NCI-H69 (cell line): ENCODE data around the gene DAD1.
"Not testable (repeated sequence)": the region's sequence is repeated elsewhere in the genome, so short reads cannot be mapped to it uniquely, and the experiment has no call there.

ENCODE experiments used
- DNase-seq: peaks from one replicate; lab custom pipeline; 2025; lab: John Stamatoyannopoulos, UW

The DAD1 gene

DNA sequence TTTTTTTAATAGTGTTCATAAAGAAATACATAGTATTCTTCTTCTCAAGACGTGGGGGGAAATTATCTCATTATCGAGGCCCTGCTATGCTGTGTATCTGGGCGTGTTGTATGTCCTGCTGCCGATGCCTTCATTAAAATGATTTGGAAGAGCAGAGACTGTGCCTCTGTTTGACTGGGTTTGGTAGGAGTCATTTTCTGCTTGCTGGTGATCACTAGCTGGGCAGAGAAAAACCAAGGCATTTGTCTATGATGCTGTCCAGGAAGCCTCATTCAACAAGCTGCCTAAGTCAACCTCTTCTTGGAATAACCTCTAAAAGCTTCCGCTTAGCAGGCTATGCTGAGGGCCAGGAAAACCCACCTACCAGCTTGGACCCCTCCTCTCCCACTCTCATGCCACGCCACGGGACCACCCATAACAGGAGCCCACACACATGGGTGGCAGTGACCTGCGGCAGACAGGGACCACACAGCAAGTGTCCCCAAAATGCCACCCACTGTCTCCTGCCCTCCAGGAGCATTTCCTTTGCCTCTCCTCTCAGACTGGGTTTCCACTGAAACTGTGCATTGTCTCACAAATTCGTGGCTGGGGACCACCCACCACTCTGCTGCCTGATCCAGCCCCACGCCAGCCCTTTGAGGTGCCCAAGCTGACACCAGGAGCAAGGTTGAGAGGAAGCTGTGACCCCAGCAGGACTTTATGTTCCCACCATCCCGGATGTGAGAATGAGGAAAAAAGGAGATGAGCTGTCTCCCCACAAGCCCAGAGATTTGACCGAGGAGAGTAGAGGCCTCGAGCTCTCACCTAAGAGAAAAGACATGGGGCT lies 36.8 kb downstream of the DAD1 start:
- no peak for DNase-seq

DNA sequence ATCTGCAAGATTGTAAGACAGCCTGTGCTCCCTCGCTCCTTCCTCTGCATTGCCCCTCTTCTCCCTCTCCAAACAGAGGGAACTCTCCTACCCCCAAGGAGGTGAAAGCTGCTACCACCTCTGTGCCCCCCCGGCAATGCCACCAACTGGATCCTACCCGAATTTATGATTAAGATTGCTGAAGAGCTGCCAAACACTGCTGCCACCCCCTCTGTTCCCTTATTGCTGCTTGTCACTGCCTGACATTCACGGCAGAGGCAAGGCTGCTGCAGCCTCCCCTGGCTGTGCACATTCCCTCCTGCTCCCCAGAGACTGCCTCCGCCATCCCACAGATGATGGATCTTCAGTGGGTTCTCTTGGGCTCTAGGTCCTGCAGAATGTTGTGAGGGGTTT lies 37.4 kb downstream of the DAD1 start:
- no peak for DNase-seq

DNA sequence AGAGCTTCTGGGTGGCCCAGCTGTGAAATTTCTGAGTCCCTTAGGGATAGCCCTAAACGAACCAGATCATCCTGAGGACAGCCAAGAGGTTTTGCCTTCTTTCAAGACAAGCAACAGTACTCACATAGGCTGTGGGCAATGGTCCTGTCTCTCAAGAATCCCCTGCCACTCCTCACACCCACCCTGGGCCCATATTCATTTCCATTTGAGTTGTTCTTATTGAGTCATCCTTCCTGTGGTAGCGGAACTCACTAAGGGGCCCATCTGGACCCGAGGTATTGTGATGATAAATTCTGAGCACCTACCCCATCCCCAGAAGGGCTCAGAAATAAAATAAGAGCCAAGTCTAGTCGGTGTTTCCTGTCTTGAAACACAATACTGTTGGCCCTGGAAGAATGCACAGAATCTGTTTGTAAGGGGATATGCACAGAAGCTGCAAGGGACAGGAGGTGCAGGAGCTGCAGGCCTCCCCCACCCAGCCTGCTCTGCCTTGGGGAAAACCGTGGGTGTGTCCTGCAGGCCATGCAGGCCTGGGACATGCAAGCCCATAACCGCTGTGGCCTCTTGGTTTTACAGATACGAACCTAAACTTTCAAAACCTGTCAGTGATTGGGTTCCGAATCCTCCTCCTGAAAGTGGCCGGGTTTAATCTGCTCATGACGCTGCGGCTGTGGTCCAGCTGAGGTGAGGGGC lies 38.9 kb downstream of the DAD1 start:
- no peak for DNase-seq

DNA sequence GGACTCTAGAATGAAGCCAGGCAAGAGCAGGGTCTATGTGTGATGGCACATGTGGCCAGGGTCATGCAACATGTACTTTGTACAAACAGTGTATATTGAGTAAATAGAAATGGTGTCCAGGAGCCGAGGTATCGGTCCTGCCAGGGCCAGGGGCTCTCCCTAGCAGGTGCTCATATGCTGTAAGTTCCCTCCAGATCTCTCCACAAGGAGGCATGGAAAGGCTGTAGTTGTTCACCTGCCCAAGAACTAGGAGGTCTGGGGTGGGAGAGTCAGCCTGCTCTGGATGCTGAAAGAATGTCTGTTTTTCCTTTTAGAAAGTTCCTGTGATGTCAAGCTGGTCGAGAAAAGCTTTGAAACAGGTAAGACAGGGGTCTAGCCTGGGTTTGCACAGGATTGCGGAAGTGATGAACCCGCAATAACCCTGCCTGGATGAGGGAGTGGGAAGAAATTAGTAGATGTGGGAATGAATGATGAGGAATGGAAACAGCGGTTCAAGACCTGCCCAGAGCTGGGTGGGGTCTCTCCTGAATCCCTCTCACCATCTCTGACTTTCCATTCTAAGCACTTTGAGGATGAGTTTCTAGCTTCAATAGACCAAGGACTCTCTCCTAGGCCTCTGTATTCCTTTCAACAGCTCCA lies 39.6 kb downstream of the DAD1 start:
- DNase-seq = no peak

DNA sequence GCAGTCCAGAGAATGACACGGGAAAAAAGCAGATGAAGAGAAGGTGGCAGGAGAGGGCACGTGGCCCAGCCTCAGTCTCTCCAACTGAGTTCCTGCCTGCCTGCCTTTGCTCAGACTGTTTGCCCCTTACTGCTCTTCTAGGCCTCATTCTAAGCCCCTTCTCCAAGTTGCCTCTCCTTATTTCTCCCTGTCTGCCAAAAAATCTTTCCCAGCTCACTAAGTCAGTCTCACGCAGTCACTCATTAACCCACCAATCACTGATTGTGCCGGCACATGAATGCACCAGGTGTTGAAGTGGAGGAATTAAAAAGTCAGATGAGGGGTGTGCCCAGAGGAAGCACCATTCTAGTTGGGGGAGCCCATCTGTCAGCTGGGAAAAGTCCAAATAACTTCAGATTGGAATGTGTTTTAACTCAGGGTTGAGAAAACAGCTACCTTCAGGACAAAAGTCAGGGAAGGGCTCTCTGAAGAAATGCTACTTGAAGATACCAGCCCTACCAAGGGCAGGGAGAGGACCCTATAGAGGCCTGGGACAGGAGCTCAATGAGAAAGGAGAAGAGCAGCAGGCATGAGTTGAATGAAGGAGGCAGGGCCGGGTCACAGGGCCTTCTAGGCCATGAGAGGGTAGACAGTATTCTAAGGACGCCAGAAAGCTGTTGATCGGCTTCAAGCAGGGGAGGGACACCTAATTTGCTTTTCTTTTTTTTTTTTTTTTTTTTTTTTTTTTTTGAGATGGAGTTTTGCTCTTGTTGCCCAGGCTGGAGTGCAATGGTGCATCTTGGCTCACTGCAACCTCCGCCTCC lies 40.9 kb downstream of the DAD1 start:
- DNase-seq = no peak

DNA sequence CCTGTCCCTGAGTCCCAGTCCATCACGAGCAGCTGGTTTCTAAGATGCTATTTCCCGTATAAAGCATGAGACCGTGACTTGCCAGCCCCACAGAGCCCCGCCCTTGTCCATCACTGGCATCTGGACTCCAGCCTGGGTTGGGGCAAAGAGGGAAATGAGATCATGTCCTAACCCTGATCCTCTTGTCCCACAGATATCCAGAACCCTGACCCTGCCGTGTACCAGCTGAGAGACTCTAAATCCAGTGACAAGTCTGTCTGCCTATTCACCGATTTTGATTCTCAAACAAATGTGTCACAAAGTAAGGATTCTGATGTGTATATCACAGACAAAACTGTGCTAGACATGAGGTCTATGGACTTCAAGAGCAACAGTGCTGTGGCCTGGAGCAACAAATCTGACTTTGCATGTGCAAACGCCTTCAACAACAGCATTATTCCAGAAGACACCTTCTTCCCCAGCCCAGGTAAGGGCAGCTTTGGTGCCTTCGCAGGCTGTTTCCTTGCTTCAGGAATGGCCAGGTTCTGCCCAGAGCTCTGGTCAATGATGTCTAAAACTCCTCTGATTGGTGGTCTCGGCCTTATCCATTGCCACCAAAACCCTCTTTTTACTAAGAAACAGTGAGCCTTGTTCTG lies 41.6 kb downstream of the DAD1 start:
- no peak for DNase-seq

DNA sequence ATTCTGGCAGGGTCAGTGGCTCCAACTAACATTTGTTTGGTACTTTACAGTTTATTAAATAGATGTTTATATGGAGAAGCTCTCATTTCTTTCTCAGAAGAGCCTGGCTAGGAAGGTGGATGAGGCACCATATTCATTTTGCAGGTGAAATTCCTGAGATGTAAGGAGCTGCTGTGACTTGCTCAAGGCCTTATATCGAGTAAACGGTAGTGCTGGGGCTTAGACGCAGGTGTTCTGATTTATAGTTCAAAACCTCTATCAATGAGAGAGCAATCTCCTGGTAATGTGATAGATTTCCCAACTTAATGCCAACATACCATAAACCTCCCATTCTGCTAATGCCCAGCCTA lies 42.3 kb downstream of the DAD1 start:
- no peak for DNase-seq

DNA sequence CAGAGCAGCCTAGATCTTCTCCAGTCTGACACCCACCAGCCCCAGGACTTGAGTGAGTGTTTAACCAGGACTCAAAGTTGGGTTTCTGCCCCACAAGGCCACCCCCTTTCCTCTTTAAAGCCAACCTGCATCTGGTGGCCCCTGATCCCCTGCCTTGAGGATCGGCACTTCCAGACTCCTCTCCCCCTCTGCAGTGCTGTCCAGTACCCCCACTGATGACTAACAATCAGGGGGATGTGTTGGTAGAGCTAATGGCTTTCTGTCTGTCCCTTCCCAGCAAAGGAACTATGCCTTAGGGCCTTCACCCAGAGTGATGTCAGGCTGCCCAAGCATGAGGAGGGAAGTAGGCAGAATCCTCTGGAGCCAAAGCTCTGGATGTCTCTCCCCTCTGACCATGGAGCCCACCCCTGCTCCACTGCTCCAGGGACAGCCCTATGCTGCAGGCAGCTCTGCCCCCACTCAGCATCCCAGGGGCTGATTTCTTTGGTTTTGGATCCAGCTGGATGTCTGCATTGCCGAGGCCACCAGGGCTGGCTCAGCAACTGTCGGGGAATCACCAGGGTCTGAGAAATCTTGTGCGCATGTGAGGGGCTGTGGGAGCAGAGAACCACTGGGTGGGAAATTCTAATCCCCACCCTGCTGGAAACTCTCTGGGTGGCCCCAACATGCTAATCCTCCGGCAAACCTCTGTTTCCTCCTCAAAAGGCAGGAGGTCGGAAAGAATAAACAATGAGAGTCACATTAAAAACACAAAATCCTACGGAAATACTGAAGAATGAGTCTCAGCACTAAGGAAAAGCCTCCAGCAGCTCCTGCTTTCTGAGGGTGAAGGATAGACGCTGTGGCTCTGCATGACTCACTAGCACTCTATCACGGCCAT lies 42.9 kb downstream of the DAD1 start:
- DNase-seq = no peak

DNA sequence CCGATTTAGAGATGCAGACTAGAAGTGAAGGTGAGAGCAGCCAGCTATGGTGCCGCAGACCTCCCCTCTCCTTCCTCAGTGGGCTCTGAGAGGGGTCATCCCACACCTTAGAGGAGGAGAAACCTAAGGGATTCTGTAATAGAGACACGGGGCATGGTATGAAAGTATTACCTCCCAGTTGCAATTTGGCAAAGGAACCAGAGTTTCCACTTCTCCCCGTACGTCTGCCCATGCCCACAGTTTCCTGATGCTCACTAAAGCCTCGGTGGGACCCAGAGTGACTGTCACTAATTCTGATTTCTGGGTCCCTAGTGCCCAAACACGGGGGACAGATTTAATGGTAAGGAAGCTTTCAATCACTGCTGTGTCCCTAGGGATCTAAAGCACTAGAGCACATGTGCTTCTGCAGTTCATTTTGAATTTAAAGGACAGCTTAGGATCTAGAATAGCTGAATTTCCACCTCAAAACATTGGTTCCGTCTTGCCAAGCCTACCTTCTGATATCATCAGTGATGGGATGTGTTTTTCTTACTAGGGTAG lies 44.1 kb downstream of the DAD1 start:
- DNase-seq = no peak

DNA sequence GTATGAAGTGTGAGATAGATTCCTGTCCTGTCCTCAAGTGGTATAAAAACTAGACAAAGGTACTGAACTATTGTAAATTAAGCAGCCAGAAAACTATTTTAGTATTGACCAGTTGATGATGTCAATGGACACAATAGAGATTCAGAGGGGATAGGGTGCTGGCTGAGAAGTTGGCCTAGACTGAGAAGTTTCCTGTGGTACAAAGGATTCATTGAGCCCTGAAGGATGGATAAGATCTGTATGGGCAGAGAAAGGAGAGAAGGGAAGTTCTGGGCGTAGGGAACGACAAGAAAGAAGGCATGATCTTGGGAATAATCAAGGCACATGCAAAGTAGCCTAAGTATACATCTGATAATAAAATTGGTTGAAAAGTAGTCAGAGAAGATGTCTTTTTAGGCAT lies 44.6 kb downstream of the DAD1 start:
- DNase-seq = no peak

DNA sequence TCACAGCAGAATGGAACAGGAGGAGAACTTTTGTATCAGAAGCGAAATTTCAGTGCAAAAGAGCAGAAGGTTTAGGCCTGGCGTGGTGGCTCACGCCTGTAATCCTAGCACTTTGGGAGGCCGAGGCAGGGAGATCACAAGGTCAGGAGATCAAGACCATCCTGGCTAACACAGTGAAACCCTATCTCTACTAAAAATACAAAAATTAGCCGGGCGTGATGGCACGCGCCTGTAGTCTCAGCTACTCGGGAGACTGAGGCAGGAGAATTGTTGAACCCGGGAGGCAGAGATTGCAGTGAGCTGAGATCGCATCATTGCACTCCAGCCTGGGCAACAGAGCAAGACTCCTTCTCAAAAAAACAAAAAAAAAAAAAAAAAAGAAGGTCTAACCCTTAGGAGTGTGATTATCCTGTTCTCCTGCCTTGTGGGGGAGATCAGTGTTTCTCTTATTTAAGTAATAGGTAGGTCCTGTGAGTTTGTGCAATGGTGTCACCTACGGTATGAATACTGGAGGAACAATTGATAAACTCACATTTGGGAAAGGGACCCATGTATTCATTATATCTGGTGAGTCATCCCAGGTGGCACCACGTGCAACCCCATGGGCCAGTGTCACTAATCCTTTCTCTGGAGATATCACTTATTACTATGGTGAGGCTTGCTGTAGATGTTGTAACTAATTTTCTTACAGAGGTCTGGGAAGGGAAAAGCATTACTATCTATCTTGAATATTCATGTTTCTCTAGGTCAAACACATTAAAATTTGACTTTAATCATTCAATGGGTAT lies 45.3 kb downstream of the DAD1 start:
- DNase-seq = not testable (repeated sequence)

DNA sequence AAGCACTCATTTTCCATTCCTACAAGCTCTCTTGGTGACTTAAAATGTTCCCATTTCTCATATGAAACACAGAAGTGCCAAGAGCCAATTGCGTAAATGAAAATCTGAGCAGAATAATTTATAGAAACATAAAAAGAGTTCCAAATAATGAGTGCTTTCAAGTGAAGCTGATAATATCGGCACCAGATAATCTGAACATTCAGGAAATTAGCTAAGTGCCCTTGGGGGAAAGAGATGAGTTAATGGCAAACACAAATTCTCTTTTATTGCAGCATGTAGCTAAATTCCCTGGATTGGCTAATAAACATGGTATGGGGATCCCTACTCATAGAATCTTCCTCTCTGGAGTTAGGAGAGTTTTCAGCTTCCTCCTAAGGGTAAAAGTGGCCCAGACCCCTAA lies 46.7 kb downstream of the DAD1 start:
- DNase-seq = no peak

DNA sequence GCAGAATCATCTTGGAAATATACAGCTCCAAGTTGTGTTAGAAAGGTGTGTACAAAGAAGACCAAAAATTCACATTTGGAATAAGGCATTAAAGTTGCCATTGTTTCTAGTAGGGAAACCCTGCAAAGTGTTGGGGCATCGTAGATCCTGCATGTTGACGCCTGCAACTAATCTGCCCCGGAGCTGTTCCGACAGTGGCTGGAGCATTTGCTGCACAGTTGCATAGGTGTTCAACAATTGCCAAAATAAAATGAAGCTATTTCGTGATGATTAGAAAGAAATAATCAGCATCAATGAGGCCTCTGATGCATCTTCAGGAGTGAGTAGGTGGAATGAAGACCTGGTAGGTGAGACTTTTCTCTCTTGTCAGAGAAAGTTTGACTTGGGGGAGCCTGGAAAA lies 47.3 kb downstream of the DAD1 start:
- no peak for DNase-seq

DNA sequence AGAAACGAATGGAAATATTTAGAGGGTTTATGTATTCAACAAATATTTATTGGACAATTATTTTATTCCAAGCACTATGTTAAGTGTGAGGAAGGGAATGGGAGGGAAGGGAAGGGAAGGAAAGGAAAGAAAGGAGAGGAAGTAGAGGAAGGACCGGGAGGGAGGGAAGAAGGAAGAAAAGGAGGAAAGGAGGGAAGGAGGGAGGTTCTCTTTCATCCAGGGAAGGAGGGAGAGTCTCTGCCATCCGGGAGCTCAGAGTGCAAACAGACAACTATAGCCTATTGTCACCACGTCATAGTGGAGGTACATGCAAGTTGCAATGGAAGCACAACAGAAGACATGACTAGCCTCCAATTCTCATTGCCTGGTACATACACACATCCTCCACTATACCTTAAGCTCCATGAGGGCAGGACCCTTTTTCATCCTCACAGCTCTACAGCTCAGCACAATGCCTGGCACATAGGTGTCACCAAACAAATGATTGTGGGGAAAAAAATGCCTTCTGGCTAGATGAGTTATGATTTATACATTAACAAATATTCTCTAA lies 48.1 kb downstream of the DAD1 start:
- no peak for DNase-seq

DNA sequence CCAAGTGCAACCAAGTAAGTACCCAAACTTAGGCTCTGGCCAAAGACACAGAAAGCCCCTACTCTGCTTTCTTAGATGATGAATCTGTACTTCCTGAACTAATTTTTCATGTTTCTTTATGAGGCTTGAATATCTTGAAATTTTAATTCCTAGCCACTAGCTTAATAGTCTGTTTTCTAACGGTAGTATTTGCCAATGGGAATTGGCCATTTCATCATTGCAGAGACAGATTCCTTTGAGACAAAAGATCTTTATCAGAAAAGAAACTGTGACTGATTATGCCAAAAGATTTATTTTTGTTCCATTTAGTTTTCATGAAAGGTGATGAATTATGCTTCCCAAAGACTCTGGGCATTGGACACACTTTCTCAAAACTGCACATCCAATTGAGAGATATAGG lies 48.7 kb downstream of the DAD1 start:
- no peak for DNase-seq

DNA sequence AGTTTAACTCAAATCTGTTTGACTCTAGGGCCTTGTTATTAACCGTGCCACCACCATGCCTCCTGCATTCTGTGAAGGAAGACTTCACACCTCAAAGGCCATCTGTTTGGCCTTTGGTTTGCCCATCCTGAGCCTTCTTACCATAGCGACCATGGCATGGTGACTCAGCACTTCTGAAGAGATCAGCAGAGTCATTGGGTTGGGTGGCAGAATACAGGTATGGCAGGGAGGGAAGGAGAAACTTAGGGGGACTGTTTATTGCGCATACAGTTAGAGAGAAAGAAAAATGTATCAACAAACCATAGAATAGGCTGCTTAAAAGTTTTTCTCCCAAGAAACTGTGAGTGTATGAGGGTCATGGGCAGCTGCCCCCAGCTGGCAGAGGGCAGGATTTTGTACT lies 49.2 kb downstream of the DAD1 start:
- no peak for DNase-seq

DNA sequence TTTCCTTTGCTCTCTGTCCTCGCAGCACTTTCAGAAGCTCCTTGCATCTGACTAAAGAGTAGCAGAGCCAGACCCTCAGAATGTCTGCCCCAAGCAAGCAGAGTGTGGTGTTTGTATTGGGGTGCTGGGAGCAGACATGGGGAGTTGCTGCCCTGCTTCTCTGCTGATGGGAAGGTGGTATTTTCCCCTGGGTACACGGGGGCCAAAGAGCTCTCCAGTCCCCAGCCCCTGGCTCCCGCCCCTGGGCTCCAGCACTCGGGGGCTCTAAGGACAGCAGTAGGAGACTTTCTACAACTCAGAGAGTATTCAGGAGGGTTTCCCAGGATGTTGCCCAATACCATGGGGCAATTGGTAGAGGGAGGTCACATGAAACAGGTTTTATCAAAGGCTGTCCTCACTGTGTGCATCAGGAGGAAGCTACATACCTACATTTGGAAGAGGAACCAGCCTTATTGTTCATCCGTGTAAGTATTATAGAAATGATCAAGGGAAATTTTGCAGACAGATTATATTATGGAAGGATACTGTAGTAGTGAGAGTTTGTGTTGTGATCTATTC lies 50.3 kb downstream of the DAD1 start:
- no peak for DNase-seq

DNA sequence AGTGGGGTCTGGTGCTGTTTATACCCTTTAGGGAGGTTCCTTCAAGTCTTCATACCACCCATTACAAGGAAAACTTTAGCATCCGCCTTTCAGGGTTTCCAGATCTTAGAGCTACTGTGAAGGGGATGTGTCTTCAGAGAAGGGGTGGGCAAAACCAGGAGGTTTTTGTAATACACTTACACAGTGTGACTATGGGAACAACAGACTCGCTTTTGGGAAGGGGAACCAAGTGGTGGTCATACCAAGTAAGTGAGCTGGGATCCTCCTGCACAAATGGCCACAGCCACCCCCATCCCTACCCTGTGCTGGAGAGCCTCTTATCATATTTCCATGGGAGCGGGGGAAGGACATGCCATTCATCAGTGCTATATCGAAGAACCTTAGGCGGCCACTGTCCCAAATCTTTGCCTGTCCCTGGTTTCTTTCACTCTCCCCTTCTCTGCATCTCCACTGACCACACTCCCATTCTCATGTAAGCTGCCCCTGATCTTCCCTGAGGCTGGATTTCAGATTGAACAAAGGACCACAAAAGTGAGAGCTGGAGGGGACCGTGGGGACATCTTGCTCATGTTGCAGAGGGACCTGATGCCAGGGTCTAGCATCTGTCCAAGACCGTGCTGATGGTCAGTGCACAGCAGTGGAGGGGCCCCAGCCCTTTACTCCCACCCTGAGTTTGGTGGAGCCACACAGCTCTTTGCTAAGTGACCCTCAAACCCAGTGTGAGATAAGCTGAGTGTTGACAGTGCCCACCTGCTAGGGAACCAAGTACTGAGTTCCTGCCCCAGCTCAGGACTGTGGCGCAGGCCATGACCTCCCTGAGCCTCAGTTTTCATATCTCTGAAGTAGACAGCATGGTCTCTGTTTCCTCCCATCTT lies 51.4 kb downstream of the DAD1 start:
- DNase-seq = no peak
